Nephron (organoid): ENCODE results near the gene UBE2E3.

Experiments
- H3K27ac Mint-ChIP-seq, 3 experiments: 2 replicates each; pipeline ENCODE4 v1.8.0; 2020; ENCODE audit warnings: mixed read lengths in 3 of 3, mild to moderate bottlenecking in 2 of 3, moderate library complexity in 1 of 3
- H3K27me3 Mint-ChIP-seq: 2 replicates; pipeline ENCODE4 v1.8.0; 2021; ENCODE audit warnings: low read depth, mild to moderate bottlenecking, moderate library complexity, mixed read lengths
- H3K36me3 Mint-ChIP-seq: 2 replicates; pipeline ENCODE4 v1.8.0; 2020; ENCODE audit warnings: low read depth, mixed read lengths
- H3K4me1 Mint-ChIP-seq: 2 replicates; pipeline ENCODE4 v1.8.0; 2020; ENCODE audit warnings: mixed read lengths
- H3K4me3 Mint-ChIP-seq, 3 experiments: 2 replicates each; pipeline ENCODE4 v1.8.0; 2020; ENCODE audit warnings: mild to moderate bottlenecking in 3 of 3, mixed read lengths in 3 of 3, moderate library complexity in 2 of 3
- H3K9me3 Mint-ChIP-seq: 2 replicates; pipeline ENCODE4 v1.8.0; 2020; ENCODE audit warnings: mixed read lengths
- CTCF ChIP-seq, 3 experiments: fragments of 200-600 bp; sonication (generic); IDR thresholded peaks; one replicate each; pipeline ENCODE4 v1.5.0; 2021; ENCODE audit warnings: antibody characterized with exemption in 3 of 3; ENCODE audit not compliant: unreplicated experiment in 3 of 3

UBE2E3 gene

GRCh38 chr2:181021199-181021789 lies 40.9 kb downstream of the UBE2E3 start:
- Mint-ChIP-seq H3K27ac (no peak overlapping the region), H3K4me3 (no peak overlapping the region), H3K36me3 (peaks cover 12% of the 10 kb centered on the region), H3K4me1 (peaks cover 34% of the 10 kb centered on the region), H3K27me3 (no peaks in the 10 kb centered on the region), H3K9me3 (no peaks in the 10 kb centered on the region)
- no peak for TF ChIP-seq CTCF (IDR thresholded peaks at IDR 0.05; ENCODE audit: unreplicated experiment in 3 of 3)

GRCh38 chr2:181022652-181023051 lies 42.2 kb downstream of the UBE2E3 start:
- no peaks in the 10 kb centered on the region for H3K27me3 Mint-ChIP-seq
- no peaks in the 10 kb centered on the region for H3K9me3 Mint-ChIP-seq
- H3K4me3 Mint-ChIP-seq = no peak overlapping the region
- H3K36me3 Mint-ChIP-seq = peaks cover 12% of the 10 kb centered on the region
- no peak for TF ChIP-seq CTCF (IDR thresholded peaks at IDR 0.05; ENCODE audit: unreplicated experiment in 3 of 3)
- peaks cover 31% of the 10 kb centered on the region for H3K4me1 Mint-ChIP-seq
- peak overlapping the region in 1 of 3 experiments; percentile 10 for H3K27ac Mint-ChIP-seq

GRCh38 chr2:181025004-181025403 lies 44.6 kb downstream of the UBE2E3 start:
- no peak for TF ChIP-seq CTCF (IDR thresholded peaks at IDR 0.05; ENCODE audit: unreplicated experiment in 3 of 3)
- Mint-ChIP-seq H3K27me3 (no peaks in the 10 kb centered on the region), H3K9me3 (no peaks in the 10 kb centered on the region), H3K4me1 (peaks cover 31% of the 10 kb centered on the region), H3K27ac (no peak overlapping the region), H3K36me3 (peaks cover 16% of the 10 kb centered on the region), H3K4me3 (no peak overlapping the region)

GRCh38 chr2:181036445-181036844 lies 56.0 kb downstream of the UBE2E3 start:
- no peak for TF ChIP-seq CTCF (IDR thresholded peaks at IDR 0.05; ENCODE audit: unreplicated experiment in 3 of 3)
- Mint-ChIP-seq H3K36me3 (peaks cover 10% of the 10 kb centered on the region), H3K9me3 (peaks cover 6% of the 10 kb centered on the region), H3K27me3 (no peaks in the 10 kb centered on the region), H3K4me3 (no peak overlapping the region), H3K4me1 (no peaks in the 10 kb centered on the region), H3K27ac (no peak overlapping the region)

- Mint-ChIP-seq H3K27ac (no peak overlapping the region), H3K36me3 (peaks cover 7% of the 10 kb centered on the region), H3K27me3 (no peaks in the 10 kb centered on the region), H3K9me3 (peaks cover 6% of the 10 kb centered on the region), H3K4me3 (no peak overlapping the region), H3K4me1 (peaks cover 3% of the 10 kb centered on the region)
- TF ChIP-seq CTCF (IDR thresholded peaks at IDR 0.05; ENCODE audit: unreplicated experiment in 3 of 3) = no peak
Observed at GRCh38 chr2:181036848-181037603, 56.6 kb downstream of the UBE2E3 start.

DNA sequence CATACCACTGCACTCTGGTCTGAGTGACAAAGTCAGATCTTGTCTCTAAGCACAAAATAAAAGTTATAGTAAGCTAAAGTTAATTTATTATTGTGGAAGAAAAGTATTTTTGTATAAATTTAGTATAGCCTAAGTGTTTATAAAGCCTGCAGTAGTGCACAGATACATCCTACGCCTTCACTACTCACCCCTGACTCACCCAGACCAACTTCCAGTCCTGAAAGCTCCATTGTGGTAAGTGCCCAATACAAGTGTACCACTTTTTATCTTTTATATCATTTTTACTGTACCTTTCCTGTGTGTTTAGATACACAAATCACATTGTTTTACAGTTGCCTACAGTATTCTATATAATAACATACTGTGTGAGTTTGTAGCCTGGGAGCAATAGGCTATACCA lies 57.5 kb downstream of the UBE2E3 start:
- Mint-ChIP-seq H3K4me3 (no peak overlapping the region), H3K9me3 (peaks cover 2% of the 10 kb centered on the region), H3K27me3 (no peaks in the 10 kb centered on the region), H3K4me1 (peaks cover 6% of the 10 kb centered on the region), H3K36me3 (peaks cover 2% of the 10 kb centered on the region), H3K27ac (no peak overlapping the region)
- no peak for TF ChIP-seq CTCF (IDR thresholded peaks at IDR 0.05; ENCODE audit: unreplicated experiment in 3 of 3)
